Esophagus mucosa (tissue), 1 donor: ENCODE results near the gene TTBK1. TPM values are rescaled to one million over a fixed set of nuclear protein-coding genes. Genes with fewer than 3 reads are reported as not detected.

Source experiments
- ATAC-seq: fragments of 200-7000 bp; cut with Tn5 transposase; one replicate; pipeline ENCODE4 v1.9.1; 2020
- total RNA-seq: library from RNA; stranded (reverse); gene quantifications from one replicate; pipeline ENCODE4 v1.2.4, GENCODE V29; 2023
- donor health status: DM: yes; HTN: yes; CAD: no.

Gene TTBK1
- total RNA-seq, 1 donor from 2014 or later: not detected

DNA sequence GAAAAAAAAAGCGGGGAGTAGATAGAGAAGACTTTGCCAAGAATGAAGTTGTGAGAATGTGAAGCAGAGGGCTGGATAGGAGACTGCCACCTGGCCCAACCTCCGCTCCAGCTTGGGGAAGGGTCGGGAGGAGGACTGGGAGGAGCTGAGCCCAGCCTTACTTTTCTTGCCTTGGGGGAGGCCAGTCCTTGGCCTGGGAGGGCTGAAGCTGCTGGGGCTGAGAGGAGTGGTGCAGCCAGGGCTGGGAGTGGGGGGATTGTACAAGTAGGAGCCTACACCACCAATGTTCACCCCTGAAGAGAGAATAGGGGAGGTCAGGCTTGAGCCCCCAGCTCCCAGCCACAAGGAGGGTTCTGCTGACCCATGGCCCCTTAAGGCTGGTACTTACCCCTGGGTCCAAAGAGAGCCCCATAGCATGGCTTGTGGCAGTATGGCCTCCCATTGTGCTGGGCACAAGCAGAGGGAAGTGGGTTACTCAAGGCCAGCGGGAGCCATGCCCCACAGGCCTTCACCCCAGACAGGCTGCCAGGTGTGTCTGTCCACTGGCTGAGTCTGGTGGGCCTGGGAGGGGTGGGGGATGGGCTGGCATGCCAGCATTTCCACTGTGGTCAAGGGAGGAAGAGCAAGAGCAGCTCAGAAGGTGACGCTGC is 64.3 kb downstream of the TTBK1 start:
- no peak for ATAC-seq

DNA sequence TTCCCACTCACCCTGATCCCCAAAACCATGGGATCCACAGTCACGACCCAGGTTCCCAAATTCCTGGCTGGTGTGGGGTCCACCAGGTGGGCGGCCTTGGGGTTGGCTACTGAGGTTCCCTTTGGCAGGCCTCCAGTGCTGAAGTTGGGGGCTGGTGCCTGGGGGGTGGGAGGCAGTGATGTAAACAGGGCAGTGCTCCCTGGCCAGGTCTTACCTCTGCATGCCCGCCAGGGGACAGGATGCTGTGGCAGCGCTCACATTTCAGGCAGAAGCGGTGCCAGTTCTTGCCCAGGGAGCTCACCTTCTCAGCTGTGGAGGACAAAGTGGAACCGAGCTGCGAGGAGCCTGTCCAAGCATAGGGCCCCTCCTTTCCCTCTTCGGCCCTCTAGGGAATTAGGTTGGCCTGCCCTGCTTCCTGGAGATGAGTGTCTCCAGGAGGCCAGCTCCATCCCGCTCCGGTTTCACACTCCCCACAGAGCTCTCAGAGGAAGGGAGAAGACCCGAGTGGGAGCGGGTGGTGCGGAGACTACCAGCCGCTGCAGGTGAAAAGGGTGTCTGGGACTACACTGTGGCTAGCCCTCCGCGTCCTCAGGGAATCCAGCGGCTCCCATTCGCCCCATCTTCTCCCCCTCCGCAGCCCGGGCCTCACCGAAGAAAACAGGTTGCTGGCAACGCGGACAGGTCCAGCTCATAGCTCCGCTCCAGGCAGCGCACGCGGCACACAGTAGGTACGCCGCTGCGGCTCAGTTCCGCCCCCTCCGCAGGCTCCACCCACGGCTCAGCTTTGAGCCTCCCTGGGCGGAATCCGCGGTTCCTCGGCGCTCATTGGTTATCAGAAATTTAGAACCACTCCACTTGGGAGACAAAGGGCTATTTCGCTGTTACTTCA is 65.1 kb downstream of the TTBK1 start, which contains the start of gene CRIP3:
Gene CRIP3, minus strand, starts transcription at position 726 of the 889 bp plus-strand sequence. Its CDS starts 34 bp downstream, at position 692.
- peak; percentile 47 for ATAC-seq

DNA sequence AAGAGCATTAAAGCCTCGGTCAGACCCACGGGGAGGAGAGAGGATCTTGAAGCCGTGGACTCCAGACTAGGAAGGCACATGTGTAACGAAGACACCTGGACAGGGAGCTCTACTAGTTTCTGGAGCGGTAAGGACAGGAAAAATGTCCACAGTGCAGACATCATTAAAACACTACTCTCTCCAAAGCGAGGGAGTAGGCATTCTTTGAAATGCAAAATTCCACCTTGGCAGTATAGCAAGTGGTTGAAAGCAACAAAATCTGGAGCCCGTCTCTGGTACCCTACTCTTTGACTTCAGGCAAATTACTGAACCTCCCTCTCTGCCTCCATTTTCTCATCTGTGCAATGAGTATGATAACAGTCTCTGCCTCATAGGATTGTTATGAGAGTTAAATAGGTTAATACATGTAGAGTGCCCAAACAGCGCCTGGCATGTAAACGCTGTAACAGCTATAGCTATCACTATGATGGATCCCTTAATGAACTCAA is 65.8 kb downstream of the TTBK1 start:
- no peak for ATAC-seq

DNA sequence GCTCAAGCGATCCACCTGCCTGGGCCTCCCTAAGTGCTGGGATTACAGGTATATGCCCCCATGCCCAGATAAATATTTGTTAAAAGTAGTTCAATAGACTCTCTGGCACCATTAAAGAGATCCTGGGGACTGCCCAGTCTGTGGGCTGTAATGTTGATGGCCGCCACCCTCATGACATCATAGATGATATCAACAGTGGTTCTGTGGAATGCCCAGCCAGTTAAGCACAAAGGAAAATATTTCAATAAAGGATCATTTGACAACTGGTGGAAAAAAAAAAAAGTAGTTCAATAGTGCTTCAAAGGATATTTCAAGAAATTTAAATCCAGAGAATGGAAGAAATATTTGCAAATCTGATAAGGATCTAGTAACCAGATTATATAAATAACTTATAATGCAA is 66.9 kb downstream of the TTBK1 start:
- ATAC-seq: no peak

DNA sequence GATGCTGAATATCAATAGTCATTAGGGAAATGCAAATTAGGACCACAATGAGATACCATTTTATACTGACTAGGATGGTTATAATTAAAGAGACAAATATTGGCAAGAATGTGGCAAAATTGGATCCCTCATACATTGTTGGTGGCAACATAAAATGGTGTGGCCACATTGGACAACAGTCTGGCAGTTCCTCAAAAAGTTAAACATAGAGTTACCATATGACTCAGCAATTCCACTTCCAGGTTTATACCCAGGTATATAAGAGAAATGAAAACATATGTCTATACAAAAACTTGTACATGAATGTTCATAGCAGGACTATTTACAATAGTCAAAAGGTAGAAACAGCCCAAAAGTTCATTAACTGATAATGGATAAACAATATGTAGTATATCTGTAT is 67.3 kb downstream of the TTBK1 start:
- no peak for ATAC-seq

DNA sequence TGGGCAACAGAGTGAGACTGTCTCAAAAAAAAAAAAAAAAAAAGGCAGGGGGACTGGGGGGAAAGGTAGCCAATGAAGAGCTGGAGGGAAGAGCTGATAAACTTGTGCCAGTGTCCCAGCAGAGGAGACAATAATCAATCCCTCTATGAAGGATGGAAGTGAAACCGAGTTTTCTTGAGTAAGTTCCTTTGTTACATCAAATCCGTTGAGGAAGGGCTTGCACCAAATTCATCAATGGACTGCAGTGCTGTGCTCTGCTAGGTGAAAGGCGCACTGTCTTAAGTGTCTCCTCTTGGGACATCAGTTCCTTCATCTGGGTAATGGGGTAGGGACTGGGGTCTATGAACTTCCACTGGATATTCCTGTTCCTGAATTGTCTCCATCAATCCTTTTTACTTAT is 68.4 kb downstream of the TTBK1 start:
- ATAC-seq: no peak

DNA sequence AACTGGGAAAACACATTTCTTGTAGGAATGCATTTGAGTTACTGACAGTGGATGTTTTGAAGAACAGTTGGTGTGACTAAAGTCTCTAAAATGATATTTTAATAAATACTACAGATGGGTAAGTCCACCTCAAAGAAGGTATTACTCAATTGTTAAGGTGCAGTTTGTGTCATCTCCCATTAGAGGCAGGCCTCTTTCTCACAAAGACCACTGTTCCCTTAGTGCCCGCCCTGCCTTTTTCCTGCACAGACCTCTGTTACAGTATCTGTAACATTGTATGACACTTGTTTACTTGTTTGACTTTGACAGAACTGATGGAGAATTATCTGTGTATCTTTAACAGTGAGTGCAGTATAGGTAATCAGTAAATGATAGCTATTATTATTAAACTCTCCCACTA is 70.5 kb downstream of the TTBK1 start:
- no peak for ATAC-seq

DNA sequence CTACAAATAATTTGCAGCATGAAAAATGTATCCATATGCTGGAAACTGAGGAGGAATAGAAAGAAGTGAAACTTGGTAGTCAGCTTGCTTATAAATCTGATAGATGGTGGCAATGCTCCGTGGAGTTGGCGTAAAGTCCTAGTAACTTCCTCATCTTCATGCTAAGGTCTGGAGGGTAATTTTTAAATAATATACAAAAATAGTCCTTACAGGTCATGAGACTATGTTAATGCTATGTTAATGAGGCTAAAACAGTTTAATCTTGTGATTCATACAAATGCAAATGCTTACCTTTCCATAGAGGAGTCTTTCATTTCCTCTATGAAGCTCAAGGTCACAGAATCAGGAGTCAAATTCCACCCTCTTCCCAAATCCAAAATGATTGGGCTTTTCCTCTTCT is 74.7 kb downstream of the TTBK1 start:
- no peak for ATAC-seq

DNA sequence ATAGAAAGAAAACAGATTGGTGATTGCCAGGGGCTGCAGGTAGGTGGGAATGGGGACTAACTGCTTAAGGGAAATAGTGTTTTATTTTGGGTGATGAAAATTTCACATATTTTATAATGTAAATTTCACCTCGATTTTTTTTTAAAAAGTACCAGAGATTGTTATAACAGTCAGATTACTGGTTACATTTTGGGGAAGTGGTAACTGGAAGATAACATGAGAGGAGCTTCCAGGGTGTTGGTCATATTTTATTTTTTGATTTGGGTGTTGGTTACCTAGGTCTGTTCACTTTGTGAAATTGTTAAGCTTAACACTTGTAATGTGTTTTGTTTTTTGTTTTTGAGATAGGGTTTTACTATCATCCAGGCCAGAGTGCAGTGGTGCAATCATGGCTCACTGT is 82.6 kb downstream of the TTBK1 start:
- ATAC-seq: no peak

DNA sequence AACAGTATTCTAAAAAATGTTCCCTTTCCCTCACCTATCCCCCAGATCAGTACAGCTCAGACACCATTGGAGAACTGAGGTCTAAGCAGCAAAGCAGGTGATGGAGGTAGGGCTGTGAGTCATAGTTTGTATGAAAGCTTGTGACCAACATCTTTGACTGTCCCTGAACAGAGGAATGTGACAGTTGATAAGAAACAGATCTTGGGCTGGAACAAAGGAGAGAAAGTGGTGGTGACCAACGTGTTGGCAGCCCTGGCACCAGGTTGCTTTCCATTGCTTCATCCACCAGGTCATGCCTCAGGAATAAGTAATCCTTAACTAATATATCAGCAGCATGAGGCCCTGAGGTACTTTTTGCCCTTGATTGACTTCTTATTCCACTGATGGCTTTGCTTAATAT is 85.2 kb downstream of the TTBK1 start:
- no peak for ATAC-seq

DNA sequence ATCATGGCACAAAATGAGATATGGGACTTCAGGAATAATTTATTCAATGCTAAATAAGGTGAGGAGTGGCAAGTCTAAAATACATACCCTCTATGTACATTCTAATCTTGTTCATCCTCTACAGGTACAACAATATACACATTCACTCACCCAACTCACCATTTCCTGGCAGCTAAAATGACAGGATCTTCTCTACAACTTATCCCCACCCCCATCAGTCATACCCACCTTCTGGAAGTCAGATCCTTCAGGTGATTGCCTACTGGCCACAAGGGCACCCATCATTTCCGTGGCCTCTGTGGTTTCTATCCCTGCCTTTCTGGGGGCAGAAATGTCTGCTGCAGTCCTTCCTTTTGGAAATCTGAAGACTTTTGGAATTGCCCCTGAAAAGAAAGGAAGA is 88.2 kb downstream of the TTBK1 start:
- ATAC-seq: no peak

DNA sequence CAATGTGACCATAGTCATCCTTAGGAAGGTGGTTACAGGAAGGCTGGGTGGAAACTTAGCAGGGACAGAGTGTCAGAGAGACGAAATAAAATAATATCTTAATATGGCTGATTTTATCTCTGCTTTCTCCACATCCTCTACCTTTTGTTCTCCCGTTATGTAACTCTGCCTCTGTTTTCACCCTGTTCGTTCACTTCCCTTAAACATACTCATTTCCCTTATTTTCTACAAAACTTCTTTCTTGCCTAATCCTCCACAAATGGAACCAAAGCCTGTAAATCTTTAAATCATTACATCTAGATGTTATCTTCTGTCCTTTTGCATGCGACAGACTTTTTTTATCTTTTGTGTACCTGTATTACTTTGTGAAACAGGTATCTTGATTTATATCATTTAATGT is 88.6 kb downstream of the TTBK1 start:
- ATAC-seq: no peak

DNA sequence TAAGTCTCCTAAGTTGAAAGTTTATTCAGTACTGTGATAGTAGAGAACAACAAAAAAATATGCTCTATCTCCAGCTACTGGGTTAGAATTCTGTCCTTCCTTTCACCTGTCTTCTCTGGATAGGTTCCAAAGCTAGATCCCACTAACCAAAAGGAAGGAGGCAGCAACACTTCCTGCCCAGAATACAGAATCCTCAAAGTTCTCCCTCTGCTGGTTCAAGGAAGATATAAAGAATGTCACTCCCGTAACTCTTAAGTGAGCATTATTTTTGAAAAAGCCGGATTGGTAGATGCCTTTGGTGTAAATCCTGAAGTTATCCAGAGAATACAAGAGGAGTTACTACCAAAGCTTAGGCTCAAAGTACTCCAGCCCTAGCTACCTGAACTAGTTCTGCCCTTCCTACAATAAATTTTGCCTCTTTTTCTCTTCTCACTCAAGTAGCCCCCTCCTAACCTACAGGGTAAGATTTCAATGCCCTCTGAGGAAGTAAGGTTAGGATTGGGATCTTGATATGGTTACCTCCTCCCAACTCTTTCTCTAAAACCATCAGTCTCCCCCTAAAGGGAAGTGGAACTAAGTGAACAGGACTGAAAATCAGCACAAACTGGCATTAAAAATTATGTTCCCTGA is 91.3 kb downstream of the TTBK1 start:
- peak; percentile 41 for ATAC-seq

DNA sequence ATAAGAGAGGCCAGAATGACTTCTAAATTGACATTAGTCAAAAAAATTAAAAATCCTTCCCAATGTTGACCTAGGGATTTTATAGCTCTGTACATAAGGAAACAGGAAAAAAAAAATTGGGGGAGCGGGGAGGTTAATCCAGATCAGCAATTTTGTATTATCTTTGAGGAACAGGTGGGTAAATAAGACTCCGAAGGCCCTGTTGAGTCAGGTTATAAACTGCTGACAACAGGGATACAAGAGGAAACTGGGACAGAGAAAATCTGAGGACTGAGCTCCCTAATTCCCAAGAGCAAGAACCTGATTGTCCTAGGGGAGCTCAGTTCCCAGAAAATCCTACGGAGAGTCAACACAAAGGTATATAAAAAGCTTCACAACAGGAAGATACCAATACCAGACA is 92.2 kb downstream of the TTBK1 start:
- no peak for ATAC-seq

DNA sequence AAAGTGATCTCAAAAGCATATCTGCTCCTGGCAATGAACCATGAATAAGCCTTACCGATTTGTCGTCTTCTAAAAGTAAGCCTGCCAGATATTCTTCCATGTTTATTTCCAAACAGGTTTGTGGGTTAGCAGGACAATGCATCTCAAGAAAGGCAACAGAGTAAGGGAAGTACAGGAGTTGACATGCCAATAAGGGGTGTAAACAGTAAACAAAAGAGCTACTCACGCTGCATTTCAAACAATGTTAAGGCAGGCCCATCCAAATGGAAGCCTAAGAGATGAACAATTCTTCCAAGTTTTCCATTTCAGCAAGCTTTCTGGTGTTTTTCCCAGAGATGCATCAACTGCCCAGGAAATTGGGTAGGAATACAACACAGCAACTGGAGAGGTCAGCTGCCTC is 93.1 kb downstream of the TTBK1 start:
- no peak for ATAC-seq

Other genes starting within 250 kb of the TTBK1 start
- 46.1 TPM for gene MEA1, start 229.5 kb upstream of the TTBK1 start, total RNA-seq
- gene KLHDC3, start 229.2 kb upstream of the TTBK1 start, total RNA-seq: 32.6 TPM
- gene RRP36, start 221.9 kb upstream of the TTBK1 start, total RNA-seq: 48.3 TPM
- gene CUL7, start 189.6 kb upstream of the TTBK1 start, total RNA-seq: 10.3 TPM
- 45.0 TPM for gene MRPL2, start 184.0 kb upstream of the TTBK1 start, total RNA-seq
- gene KLC4, start 183.8 kb upstream of the TTBK1 start, total RNA-seq: 7.5 TPM
- gene PTK7, start 167.2 kb upstream of the TTBK1 start, total RNA-seq: 37.3 TPM
- 19.3 TPM for gene SRF, start 72.2 kb upstream of the TTBK1 start, total RNA-seq
- gene CUL9, start 61.3 kb upstream of the TTBK1 start, total RNA-seq: 23.6 TPM
- gene DNPH1, start 14.0 kb upstream of the TTBK1 start, total RNA-seq: 40.2 TPM
- not detected for gene SLC22A7, start 54.8 kb downstream of the TTBK1 start, total RNA-seq
- 0.28 TPM for gene CRIP3, start 65.3 kb downstream of the TTBK1 start, total RNA-seq
- 5.0 TPM for gene ZNF318, start 126.2 kb downstream of the TTBK1 start, total RNA-seq
- 18.3 TPM for gene ABCC10, start 184.1 kb downstream of the TTBK1 start, total RNA-seq
- 8.9 TPM for gene DLK2, start 212.1 kb downstream of the TTBK1 start, total RNA-seq
- 8.9 TPM for gene TJAP1, start 234.1 kb downstream of the TTBK1 start, total RNA-seq